Uterus (tissue), 4 donors: ENCODE data around the gene ZNF628. TPM values are rescaled to one million over a fixed set of nuclear protein-coding genes. Genes with fewer than 3 reads are reported as not detected.

Experiments
- DNase-seq, 2 donors: peaks; one replicate each; pipeline ENCODE4 v3.0.0-alpha.2; 2019 to 2020
- H3K27ac ChIP-seq, 2 donors: fragments of 200-600 bp; sonication (generic); 1 replicate in 1 of 2; 2 replicates in 1 of 2; pipeline ENCODE4 v1.5.1; 2016 to 2018
- H3K27me3 ChIP-seq, 2 donors: fragments of 200-600 bp; sonication (generic); one replicate each; pipeline ENCODE4 v1.5.1; 2018 to 2019; ENCODE audit warnings: control low read depth in 1 of 2
- H3K36me3 ChIP-seq, 2 donors: fragments of 200-600 bp; sonication (generic); one replicate each; pipeline ENCODE4 v1.5.1; 2019; ENCODE audit warnings: control low read depth in 1 of 2
- H3K4me1 ChIP-seq, 2 donors: fragments of 200-600 bp; sonication (generic); one replicate each; pipeline ENCODE4 v1.5.1; 2018 to 2019; ENCODE audit warnings: control low read depth in 1 of 2
- H3K4me3 ChIP-seq, 2 donors: fragments of 200-600 bp; sonication (generic); 1 replicate in 1 of 2; 2 replicates in 1 of 2; pipeline ENCODE4 v1.5.1; 2018 to 2019; ENCODE audit warnings: mild to moderate bottlenecking in 1 of 2
- H3K9me3 ChIP-seq, 2 donors: fragments of 200-600 bp; sonication (generic); one replicate each; pipeline ENCODE4 v1.5.1; 2019; ENCODE audit warnings: control low read depth in 1 of 2
- CTCF ChIP-seq, 4 experiments: fragments of 200-600 bp in 2 of 4; fragments of 450-650 bp in 2 of 4; sonication (generic) in 2 of 4; IDR thresholded peaks; one replicate each; pipeline ENCODE4 v1.5.1; 2016 to 2019; ENCODE audit warnings: antibody characterized with exemption in 4 of 4, mild to moderate bottlenecking in 2 of 4, moderate library complexity in 1 of 4
- POLR2A ChIP-seq, 2 donors: fragments of 450-650 bp; IDR thresholded peaks; one replicate each; pipeline ENCODE4 v1.6.1; 2016; ENCODE audit warnings: antibody characterized with exemption in 2 of 2, mild to moderate bottlenecking in 1 of 2, moderate library complexity in 1 of 2
- intact Hi-C: fragments of 100-400 bp; cut with DNase I; formaldehyde crosslinking; loops from one replicate; pipeline ENCODE4 v1.15.1; 2023; ENCODE audit warnings: low total_unique reads
- total RNA-seq, 4 donors: library from RNA; depleted of rRNA in 3 of 4; stranded (reverse); fragments of >200 nt in 3 of 4; gene quantifications; one replicate each; pipeline versions ENCODE4 v1.1.0 to v1.2.4, GENCODE V29; 2014 to 2023
- donor health status: DM: yes; HTN: yes; CAD: no.

The ZNF628 gene
- total RNA-seq, 4 donors from 2014 or later = 1.0 to 29.5 (median 11.9) TPM; not detected in 1

- Histone ChIP-seq H3K27ac (no peak overlapping the region), H3K9me3 (no peaks in the 10 kb centered on the region), H3K4me1 (peaks cover 0 to 18% of the 10 kb centered on the region in 2 donors), H3K36me3 (no peaks in the 10 kb centered on the region), H3K27me3 (peaks cover 18 to 24% of the 10 kb centered on the region in 2 donors), H3K4me3 (no peak overlapping the region)
- no peak for DNase-seq
- intact Hi-C loops = loop anchor here (10.0 kb wide), 1 partner anchor 169 kb away; the partner anchor contains the start of genes BRSK1 and HSPBP1
- TF ChIP-seq POLR2A (IDR thresholded peaks at IDR 0.05) (no peak), CTCF (IDR thresholded peaks at IDR 0.05) (no peak)
These were observed 22.7 kb upstream of the ZNF628 start for GRCh38 chr19:55453511-55454260.

DNA sequence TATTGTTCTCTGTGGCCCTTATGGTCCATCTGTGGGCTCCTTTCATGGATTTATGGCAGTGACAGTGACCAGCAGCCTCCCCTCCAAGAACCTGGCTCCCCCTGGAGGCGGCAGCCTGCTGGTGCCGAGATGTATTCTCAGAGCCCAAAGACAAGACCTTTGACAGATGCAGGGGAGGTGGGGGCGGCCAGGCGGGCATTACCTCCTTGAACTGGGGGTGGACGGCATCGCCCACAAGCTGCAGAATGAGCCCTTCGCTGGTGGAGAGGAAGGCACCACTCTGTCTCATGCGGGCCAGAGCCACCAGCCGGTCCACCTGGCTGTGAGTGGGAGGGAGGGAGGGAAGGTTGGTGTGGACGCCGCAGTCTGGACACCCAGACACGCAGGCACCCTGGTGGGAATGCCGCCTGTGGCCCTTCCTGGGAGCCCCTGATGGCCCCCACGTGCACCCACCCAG, 21.6 kb upstream of the ZNF628 start:
- peaks cover 0 to 18% of the 10 kb centered on the region in 2 donors for H3K4me1 ChIP-seq
- peaks cover 15 to 16% of the 10 kb centered on the region in 2 donors for H3K27me3 ChIP-seq
- intact Hi-C loops = loop anchor here (10.0 kb wide), 1 partner anchor 170 kb away; the partner anchor contains the start of genes BRSK1 and HSPBP1
- TF ChIP-seq CTCF (IDR thresholded peaks at IDR 0.05) (peak in 2 of 4 experiments; percentile 32 to 45), POLR2A (IDR thresholded peaks at IDR 0.05) (no peak)
- H3K36me3 ChIP-seq = no peaks in the 10 kb centered on the region
- H3K4me3 ChIP-seq = no peak overlapping the region
- DNase-seq = no peak
- no peaks in the 10 kb centered on the region for H3K9me3 ChIP-seq
- no peak overlapping the region for H3K27ac ChIP-seq

GRCh38 chr19:55455576-55456235, 20.7 kb upstream of the ZNF628 start:
- peaks cover 5 to 18% of the 10 kb centered on the region in 2 donors for H3K4me1 ChIP-seq
- no peaks in the 10 kb centered on the region for H3K9me3 ChIP-seq
- intact Hi-C loops = loop anchor here (10.0 kb wide), 1 partner anchor 171 kb away; the partner anchor contains the start of genes BRSK1 and HSPBP1
- no peak overlapping the region for H3K4me3 ChIP-seq
- peaks cover 15% of the 10 kb centered on the region in 2 donors for H3K27me3 ChIP-seq
- no peaks in the 10 kb centered on the region for H3K36me3 ChIP-seq
- H3K27ac ChIP-seq = no peak overlapping the region
- no peak for DNase-seq
- TF ChIP-seq CTCF (IDR thresholded peaks at IDR 0.05) (no peak), POLR2A (IDR thresholded peaks at IDR 0.05) (no peak)

DNA sequence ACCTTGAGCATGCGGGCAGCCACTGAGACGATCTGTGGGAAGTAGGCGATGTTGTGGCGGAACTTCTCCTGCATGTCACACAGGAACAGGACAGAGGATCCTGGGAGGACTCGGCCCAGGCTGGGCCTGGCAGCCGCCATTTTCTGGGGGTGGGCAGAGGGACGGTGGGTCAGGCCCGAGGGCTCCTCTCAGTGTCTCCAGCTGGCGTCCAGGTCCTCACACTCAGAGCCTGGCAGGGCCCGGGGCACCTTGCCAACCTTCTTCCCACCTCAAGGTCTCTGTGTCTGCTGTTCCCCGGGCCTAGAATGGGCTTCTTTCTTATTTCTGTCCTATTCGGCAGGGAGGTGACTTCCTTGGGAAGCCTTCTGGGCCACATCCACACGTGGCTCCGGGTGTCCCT, 20.1 kb upstream of the ZNF628 start:
- TF ChIP-seq POLR2A (IDR thresholded peaks at IDR 0.05) (no peak), CTCF (IDR thresholded peaks at IDR 0.05) (no peak)
- DNase-seq = no peak
- H3K27ac ChIP-seq = no peak overlapping the region
- no peak overlapping the region for H3K4me3 ChIP-seq
- H3K36me3 ChIP-seq = no peaks in the 10 kb centered on the region
- no peaks in the 10 kb centered on the region for H3K9me3 ChIP-seq
- intact Hi-C loops = loop anchor here (10.0 kb wide), 1 partner anchor 172 kb away; the partner anchor contains the start of genes BRSK1 and HSPBP1
- H3K27me3 ChIP-seq = peaks cover 10 to 11% of the 10 kb centered on the region in 2 donors
- H3K4me1 ChIP-seq = peaks cover 5 to 14% of the 10 kb centered on the region in 2 donors
